ENCODE data around the gene COL28A1.

Gene COL28A1

DNA sequence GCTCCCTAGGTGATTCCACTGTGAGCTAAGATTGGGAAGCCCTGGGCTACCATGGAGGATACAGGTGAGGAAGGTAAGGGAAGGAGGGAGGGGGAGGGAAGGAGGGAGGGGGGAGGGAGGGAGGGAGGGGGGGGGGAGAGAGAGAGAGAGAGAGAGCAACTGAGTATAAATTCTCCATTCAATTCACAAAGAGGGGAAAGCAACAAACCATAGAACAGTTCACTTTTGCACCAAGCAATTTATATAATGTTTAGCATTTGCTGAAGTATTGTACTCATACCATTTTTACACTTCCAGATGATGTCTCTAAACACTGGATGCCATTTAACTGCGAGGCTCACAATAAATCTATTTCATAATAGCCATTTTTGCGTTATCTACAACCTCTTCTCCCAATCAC, 118.3 kb downstream of the COL28A1 start:
- no peak overlapping the region for H3K4me3 ChIP-seq (replicated peaks; ENCODE audit: low read depth, low read length)
- TF ChIP-seq, protein P1, sequence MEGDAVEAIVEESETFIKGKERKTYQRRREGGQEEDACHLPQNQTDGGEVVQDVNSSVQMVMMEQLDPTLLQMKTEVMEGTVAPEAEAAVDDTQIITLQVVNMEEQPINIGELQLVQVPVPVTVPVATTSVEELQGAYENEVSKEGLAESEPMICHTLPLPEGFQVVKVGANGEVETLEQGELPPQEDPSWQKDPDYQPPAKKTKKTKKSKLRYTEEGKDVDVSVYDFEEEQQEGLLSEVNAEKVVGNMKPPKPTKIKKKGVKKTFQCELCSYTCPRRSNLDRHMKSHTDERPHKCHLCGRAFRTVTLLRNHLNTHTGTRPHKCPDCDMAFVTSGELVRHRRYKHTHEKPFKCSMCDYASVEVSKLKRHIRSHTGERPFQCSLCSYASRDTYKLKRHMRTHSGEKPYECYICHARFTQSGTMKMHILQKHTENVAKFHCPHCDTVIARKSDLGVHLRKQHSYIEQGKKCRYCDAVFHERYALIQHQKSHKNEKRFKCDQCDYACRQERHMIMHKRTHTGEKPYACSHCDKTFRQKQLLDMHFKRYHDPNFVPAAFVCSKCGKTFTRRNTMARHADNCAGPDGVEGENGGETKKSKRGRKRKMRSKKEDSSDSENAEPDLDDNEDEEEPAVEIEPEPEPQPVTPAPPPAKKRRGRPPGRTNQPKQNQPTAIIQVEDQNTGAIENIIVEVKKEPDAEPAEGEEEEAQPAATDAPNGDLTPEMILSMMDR (IDR thresholded peaks at IDR 0.05; ENCODE audit: low read depth, low read length, missing control alignments): no peak
- no peak for DNase-seq (ENCODE audit: extremely low read depth, low read depth)

- TF ChIP-seq, protein P1 (IDR thresholded peaks at IDR 0.05; ENCODE audit: low read depth, low read length, missing control alignments): no peak
- no peak overlapping the region for H3K4me3 ChIP-seq (replicated peaks; ENCODE audit: low read depth, low read length)
- no peak for DNase-seq (ENCODE audit: extremely low read depth, low read depth)
Observed at GRCh38 chr7:7416031-7416858, 119.4 kb downstream of the COL28A1 start.

DNA sequence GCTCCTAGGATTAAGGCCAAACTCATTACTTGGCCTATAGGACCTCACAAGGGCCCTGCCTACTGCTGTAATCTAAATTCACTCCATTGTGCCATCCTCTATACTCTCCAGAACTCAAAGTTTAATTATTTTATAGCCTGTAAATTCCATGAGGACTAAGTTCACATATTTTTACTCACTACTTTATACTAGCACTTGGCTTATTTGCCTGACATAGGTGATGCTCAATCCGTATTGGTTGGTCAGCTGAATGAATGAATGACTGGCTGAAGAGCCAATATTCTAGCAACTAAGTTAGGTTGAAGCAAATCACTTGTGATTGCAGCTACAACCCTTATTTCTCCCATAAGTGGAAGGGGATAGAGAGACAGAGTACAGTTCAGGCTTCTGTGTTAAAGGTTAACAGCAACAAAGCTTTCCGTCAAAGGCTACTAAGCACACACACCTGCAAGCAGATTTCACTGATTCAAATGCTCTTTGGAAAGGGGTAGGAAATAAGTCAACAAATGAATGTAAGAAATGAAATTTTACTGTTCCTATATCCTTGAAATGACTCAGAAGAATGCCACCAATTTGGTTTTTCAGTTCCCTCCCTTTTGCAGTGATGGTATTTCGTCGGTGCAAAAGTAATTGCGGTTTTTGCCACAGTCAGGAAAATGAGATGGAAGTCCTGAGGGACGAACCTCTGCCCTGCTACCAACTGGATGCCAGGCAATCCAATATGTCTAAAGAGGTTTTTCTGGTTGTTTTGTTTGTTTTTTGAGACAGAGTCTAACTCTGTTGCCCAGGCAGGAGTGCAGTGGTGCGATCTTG, 120.7 kb downstream of the COL28A1 start:
- TF ChIP-seq, protein P1 (IDR thresholded peaks at IDR 0.05; ENCODE audit: low read depth, low read length, missing control alignments): no peak
- DNase-seq (ENCODE audit: extremely low read depth, low read depth): no peak

GRCh38 chr7:7408001-7408770, 127.5 kb downstream of the COL28A1 start:
- H3K4me3 ChIP-seq (replicated peaks; ENCODE audit: low read depth, low read length): no peak overlapping the region
- TF ChIP-seq, protein P1 (IDR thresholded peaks at IDR 0.05; ENCODE audit: low read depth, low read length, missing control alignments): no peak
- no peak for DNase-seq (ENCODE audit: extremely low read depth, low read depth)

More for the DNA sequence above, 120.7 kb downstream of the COL28A1 start:
- H3K4me3 ChIP-seq (replicated peaks; ENCODE audit: low read depth, low read length): no peak overlapping the region

GRCh38 chr7:7405461-7405860, 130.2 kb downstream of the COL28A1 start:
- TF ChIP-seq, protein P1 (IDR thresholded peaks at IDR 0.05; ENCODE audit: low read depth, low read length, missing control alignments): no peak
- no peak for DNase-seq (ENCODE audit: extremely low read depth, low read depth)

DNA sequence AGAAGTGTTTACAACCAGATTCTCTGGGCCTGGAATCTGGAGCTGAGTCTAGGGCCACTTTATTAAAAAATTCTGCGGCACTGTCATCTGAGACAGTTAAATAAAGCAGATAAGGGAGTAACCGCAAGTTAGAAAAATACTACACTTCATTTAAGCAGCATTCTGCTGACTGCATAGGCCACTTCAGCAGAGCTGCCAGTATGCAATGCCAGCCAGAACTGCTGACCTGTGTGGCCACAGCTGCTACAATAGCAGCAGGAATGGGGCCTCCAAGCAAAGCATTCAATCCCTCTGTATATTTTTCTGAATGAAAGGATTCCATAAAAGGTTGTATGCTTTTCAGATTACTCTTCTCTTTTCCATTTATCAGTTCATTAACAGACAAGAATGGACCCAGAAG, 136.0 kb downstream of the COL28A1 start:
- TF ChIP-seq, protein P1 (IDR thresholded peaks at IDR 0.05; ENCODE audit: low read depth, low read length, missing control alignments): no peak
- no peak for DNase-seq (ENCODE audit: extremely low read depth, low read depth)
- no peak overlapping the region for H3K4me3 ChIP-seq (replicated peaks; ENCODE audit: low read depth, low read length)

More at GRCh38 chr7:7405461-7405860, 130.2 kb downstream of the COL28A1 start:
- no peak overlapping the region for H3K4me3 ChIP-seq (replicated peaks; ENCODE audit: low read depth, low read length)
